Measurements from ENCODE around the gene HSPBAP1.
A peak's percentile ranks its signal among the peaks of the same experiment; 100 is the strongest.
"Not testable (repeated sequence)": the region's sequence is repeated elsewhere in the genome, so short reads cannot be mapped to it uniquely, and the experiment has no call there.

The HSPBAP1 gene

GRCh38 chr3:122732682-122733525 lies 60.7 kb downstream of the HSPBAP1 start:
- DNase-seq (ENCODE audit: low read depth) = not testable (repeated sequence)

- no peak for DNase-seq (ENCODE audit: low read depth)
These were observed 63.4 kb downstream of the HSPBAP1 start for GRCh38 chr3:122730240-122730639.

DNA sequence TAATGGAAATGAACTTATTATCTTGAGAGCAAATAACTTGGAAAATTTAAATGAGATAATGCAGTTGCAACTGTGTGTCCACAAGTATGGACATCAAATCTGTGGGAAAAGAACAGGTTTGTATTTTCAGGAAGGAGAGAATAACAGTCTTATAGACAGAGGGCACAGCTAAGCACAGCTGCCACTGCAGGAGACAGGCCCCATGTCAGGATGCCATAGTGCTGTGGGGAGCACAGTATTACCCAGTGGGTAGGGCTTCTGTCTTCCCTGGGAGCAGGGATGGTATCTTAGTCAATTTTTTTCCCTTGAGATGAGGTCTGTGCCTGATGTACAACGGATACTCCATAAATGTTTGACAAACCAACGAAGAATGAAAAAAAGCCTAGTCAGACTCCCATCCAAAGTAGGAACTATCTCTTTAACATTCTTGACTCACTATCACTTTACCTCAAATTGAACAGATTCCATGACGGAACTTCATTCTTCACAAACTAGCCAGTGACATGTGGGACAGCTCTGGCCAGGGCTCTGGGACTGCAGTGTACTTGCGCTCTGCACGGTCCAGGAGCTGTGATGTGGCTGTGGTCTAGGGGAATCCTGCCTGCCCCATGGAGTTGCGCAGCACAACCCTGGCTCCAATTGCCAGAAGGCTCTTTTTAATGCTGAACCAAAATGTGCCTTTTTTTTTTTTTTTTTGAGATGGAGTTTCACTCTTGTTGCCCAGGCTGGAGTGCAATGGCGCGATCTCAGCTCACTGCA lies 64.7 kb downstream of the HSPBAP1 start:
- peak; percentile 7 for DNase-seq (ENCODE audit: low read depth)

DNA sequence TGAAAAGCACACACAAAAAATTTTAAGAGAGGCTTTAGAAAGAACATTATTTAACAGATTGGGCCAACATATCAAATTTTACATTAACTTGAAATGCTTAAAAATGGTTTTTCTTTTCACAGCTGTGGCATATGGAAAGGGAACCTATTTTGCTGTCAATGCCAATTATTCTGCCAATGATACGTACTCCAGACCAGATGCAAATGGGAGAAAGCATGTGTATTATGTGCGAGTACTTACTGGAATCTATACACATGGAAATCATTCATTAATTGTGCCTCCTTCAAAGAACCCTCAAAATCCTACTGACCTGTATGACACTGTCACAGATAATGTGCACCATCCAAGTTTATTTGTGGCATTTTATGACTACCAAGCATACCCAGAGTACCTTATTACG lies 65.4 kb downstream of the HSPBAP1 start:
- DNase-seq (ENCODE audit: low read depth) = no peak

- no peak for DNase-seq (ENCODE audit: low read depth)
These were observed 65.9 kb downstream of the HSPBAP1 start for GRCh38 chr3:122727766-122728165.

DNA sequence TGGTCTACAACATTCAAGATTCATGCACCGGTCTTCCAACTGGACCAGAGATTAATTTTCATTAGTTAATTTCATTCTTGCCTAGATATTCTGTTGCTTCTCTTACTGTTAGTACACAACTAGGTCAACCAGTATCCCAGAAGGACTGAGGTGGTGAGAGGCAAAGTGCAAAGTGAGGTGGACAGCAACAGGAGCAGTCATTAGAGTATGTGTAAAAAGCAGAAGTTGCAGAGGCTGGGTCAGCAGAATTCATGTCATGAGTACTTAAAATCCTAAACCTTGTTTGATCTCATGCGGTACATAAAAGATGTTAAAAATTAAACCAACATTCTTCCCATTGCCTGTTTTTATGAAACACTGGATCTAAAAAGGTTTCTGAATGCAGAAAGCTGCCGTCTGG lies 66.3 kb downstream of the HSPBAP1 start:
- no peak for DNase-seq (ENCODE audit: low read depth)

DNA sequence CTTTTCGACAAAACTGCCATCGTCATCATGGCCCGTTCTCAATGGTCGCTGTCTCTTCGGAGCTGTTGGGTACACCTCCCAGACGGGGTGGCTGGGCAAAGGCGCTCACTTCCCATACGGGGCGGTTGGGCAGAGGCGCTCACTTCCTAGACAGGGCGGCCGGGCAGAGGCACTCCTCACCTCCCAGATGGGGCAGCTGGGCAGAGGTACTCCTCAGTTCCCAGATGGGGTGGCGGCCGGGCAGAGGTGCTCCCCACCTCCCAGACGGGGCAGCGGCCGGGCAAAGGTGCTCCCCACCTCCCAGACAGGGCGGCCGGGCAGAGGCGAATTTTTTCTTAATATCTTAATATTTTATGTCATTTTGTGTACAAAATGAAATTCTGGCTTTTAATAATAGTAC lies 68.5 kb downstream of the HSPBAP1 start:
- no peak for DNase-seq (ENCODE audit: low read depth)

GRCh38 chr3:122719273-122719921 lies 74.2 kb downstream of the HSPBAP1 start:
- no peak for DNase-seq (ENCODE audit: low read depth)

- no peak for DNase-seq (ENCODE audit: low read depth)
These were observed 77.0 kb downstream of the HSPBAP1 start for GRCh38 chr3:122716667-122717066.

GRCh38 chr3:122714273-122714672 lies 79.4 kb downstream of the HSPBAP1 start:
- DNase-seq (ENCODE audit: low read depth) = no peak

DNA sequence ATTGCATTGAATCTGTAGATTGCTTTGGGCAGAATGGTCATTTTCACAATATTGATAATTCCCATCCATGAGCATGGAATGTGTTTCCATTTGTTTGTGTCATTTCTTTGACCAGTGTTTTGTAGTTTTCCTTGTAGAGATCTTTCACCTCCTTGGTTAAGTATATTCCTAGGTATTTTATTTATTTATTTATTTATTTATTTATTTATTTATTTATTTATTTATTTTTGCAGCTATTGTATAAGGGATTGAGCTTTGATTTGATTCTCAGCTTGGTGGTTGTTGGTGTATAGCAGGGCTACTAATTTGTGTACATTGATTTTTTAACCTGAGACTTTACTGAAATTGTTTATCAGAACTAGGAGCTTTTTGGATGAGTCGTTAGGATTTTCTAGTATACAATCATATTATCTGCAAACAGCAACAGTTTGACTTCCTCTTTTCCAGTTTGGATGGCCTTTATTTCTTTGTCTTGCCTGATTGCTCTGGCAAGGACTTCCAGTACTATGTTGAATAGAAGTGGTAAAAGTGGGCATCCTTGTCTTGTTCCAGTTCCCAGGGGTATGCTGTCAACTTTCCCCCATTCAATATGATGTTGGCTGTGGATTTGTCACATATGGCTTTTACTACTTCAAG lies 82.9 kb downstream of the HSPBAP1 start:
- DNase-seq (ENCODE audit: low read depth) = not testable (repeated sequence)

DNA sequence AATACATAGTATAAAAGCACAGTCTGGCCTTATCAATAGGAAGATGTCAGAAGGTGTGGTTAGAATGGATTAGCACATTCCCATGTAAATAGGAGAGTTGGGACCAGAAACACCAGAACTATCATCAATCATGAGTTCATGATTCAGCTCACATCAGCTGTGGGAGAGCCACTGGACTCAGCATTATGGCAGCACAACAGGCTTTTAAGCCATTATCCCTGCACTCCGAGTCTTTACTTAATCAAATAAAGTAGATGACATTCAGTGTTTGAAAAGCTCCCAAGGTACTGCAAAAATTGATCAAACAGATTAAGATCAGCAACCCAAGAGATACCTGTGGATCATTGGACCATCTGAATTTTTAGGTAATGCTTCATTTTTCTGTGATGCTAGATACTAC lies 88.3 kb downstream of the HSPBAP1 start:
- no peak for DNase-seq (ENCODE audit: low read depth)

- no peak for DNase-seq (ENCODE audit: low read depth)
These were observed 93.4 kb downstream of the HSPBAP1 start for GRCh38 chr3:122700193-122700592.

DNA sequence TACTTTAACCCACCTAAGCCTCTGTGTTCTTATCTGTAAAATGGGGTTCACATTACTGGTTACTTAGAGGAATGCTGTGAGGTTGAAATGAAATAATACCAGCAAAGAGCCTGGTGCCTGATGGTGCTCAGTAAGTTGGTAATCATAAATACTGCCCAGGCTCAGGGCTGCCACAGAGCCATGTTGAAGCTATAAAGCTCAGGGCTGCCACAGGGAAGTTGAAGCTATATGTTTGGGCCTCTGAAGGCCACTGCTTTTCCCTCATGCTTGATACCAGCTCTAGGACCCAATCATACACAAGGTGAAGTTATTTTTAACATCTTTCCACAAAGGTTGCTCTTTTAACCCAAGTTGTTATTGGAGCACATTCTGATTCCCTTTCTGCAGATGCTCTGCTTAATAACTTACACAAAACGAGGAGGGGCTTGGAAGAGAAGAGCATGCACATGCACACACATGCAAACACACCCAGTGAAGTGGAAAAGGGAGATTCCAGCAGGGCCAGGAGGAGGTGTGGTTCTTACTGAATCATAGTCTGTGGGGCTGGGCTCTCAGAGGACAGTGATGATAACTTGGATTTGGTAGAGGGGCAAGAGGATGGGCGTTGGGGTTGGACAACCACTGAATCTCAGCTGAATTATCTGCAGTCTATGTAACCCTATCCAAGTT lies 95.5 kb downstream of the HSPBAP1 start:
- DNase-seq (ENCODE audit: low read depth) = no peak

DNA sequence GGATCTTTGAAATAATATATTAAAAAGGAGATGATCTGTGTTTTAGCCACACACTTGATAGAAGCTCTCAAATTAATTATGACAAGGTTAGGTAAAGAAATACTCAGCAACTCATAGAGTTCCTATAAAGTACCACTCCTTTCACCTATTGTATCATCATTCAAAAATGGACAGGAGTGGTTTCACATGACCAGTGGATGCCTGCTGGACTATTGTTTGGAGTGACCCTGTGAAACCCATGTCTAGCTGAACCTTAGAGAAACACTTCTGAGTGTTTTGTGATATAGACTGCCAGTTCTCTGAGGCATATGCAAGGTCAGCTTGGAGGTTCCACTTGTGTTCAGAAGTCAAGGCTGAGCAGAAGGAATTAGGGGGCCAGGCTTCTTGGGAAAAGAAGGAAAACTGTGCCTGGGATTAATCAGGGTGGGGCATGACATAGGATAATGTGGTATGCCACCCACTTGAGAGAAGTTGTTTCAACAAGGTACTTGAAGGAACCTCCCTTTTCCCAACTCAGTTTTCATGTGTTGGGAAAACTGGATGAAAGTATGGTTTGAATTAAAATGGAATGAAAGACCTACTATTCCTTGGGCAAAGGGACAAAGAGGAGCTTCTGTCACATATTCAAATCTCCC lies 97.6 kb downstream of the HSPBAP1 start:
- no peak for DNase-seq (ENCODE audit: low read depth)

- DNase-seq (ENCODE audit: low read depth) = no peak
These were observed 98.7 kb downstream of the HSPBAP1 start for GRCh38 chr3:122694966-122695365.

GRCh38 chr3:122692674-122693073 lies 101.0 kb downstream of the HSPBAP1 start:
- DNase-seq (ENCODE audit: low read depth) = no peak

- peak; percentile 66 for DNase-seq (ENCODE audit: low read depth)
These were observed 102.4 kb downstream of the HSPBAP1 start for GRCh38 chr3:122691195-122691594.

DNA sequence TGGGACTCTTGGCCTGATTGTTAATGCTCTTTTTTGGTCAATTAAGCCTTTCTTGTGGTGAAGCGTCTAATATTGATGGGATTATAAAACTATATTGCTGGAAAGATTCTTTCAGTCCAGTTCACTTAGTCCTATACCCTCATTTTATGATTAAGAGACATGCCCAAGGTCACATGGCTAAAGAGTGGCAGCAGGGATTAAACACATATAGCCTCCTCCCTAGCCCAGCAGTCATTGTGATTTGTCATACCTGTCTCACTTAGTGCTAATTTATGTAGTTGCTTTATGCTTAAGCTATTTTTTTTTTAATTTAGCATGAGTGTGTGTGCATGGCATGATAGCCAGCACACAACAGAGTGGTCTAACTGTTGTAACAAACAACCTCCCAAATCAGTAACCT lies 103.5 kb downstream of the HSPBAP1 start:
- no peak for DNase-seq (ENCODE audit: low read depth)
